ENCODE measurements around the gene BCL10.

BCL10 gene

DNA sequence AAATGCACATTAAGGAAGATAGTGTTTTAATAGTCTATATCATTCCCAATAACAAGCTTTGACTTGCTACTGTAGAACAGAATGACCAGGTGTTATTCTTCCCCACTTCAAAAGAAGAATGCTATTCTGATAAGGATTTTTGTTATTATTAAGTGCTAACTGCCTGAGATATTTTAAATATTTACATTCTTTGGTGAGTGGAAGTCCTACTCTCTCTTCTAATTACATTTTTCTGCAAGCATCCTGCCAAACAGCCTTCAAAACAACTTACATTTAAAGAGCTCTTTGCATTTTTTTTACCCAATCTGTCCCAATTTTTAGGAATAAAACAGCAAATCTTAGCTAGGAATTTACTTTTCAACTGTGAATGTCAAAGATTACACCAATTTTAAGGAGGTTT lies 52.1 kb downstream of the BCL10 start:
- no peaks in the 10 kb centered on the region for H4K20me1 ChIP-seq (ENCODE audit: control insufficient read depth, insufficient read depth, low read depth, low read length)
- no peak for TF ChIP-seq EZH2phosphoT487 (IDR thresholded peaks at IDR 0.05; ENCODE audit: borderline replicate concordance, low read length)
- TF ChIP-seq, protein P1, sequence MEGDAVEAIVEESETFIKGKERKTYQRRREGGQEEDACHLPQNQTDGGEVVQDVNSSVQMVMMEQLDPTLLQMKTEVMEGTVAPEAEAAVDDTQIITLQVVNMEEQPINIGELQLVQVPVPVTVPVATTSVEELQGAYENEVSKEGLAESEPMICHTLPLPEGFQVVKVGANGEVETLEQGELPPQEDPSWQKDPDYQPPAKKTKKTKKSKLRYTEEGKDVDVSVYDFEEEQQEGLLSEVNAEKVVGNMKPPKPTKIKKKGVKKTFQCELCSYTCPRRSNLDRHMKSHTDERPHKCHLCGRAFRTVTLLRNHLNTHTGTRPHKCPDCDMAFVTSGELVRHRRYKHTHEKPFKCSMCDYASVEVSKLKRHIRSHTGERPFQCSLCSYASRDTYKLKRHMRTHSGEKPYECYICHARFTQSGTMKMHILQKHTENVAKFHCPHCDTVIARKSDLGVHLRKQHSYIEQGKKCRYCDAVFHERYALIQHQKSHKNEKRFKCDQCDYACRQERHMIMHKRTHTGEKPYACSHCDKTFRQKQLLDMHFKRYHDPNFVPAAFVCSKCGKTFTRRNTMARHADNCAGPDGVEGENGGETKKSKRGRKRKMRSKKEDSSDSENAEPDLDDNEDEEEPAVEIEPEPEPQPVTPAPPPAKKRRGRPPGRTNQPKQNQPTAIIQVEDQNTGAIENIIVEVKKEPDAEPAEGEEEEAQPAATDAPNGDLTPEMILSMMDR (IDR thresholded peaks at IDR 0.05; ENCODE audit: low read depth, low read length, poor library complexity, severe bottlenecking) = no peak
- H3K4me1 ChIP-seq (ENCODE audit: control insufficient read depth, low read length) = no peaks in the 10 kb centered on the region
- H3K27me3 ChIP-seq (ENCODE audit: control insufficient read depth, low read length) = peaks cover 31% of the 10 kb centered on the region
- no peaks in the 10 kb centered on the region for H3K36me3 ChIP-seq (ENCODE audit: control insufficient read depth, low read length)
- H3K27ac ChIP-seq (ENCODE audit: low read depth, low read length) = no peak overlapping the region
- H3K9me3 ChIP-seq (ENCODE audit: control insufficient read depth, insufficient read depth, low read length) = no peaks in the 10 kb centered on the region
- no peak overlapping the region for H3K4me2 ChIP-seq (ENCODE audit: low read length)
- no peaks in the 10 kb centered on the region for H3K9me2 ChIP-seq (replicated peaks; ENCODE audit: control insufficient read depth, low read length)
- H3F3A ChIP-seq (ENCODE audit: control insufficient read depth, insufficient read depth) = no peaks in the 10 kb centered on the region
- no peaks in the 10 kb centered on the region for H3K79me2 ChIP-seq (ENCODE audit: control insufficient read depth, low read length)
- H3K4me3 ChIP-seq (ENCODE audit: low read length) = no peak overlapping the region

DNA sequence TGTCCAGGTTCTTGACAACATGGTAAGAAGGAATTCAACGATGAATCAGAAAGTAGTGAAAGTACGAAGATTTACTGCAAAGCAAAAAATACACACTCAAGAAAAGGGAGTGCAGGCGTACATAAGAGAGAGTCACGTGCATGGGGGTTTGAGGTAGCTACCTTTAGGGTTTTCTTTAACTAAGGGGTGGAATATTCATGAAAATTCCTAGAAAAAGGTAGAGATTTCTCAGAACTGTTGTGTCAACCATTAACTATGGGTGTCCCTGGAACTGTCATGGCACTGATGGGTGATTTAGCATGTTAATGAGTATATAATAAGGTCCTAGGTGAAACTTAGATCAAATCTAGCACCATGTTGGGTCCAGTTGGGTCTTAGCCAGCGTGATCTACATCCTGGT lies 53.1 kb downstream of the BCL10 start:
- Histone ChIP-seq H3K27ac (ENCODE audit: low read depth, low read length) (no peak overlapping the region), H3K4me3 (ENCODE audit: low read length) (no peak overlapping the region), H3K4me2 (ENCODE audit: low read length) (no peak overlapping the region), H3K79me2 (ENCODE audit: control insufficient read depth, low read length) (no peaks in the 10 kb centered on the region), H3K9me3 (ENCODE audit: control insufficient read depth, insufficient read depth, low read length) (no peaks in the 10 kb centered on the region), H3F3A (ENCODE audit: control insufficient read depth, insufficient read depth) (no peaks in the 10 kb centered on the region), H4K20me1 (ENCODE audit: control insufficient read depth, insufficient read depth, low read depth, low read length) (no peaks in the 10 kb centered on the region), H3K27me3 (ENCODE audit: control insufficient read depth, low read length) (peaks cover 35% of the 10 kb centered on the region), H3K36me3 (ENCODE audit: control insufficient read depth, low read length) (no peaks in the 10 kb centered on the region), H3K4me1 (ENCODE audit: control insufficient read depth, low read length) (no peaks in the 10 kb centered on the region), H3K9me2 (replicated peaks; ENCODE audit: control insufficient read depth, low read length) (no peaks in the 10 kb centered on the region)
- TF ChIP-seq, protein P1 (IDR thresholded peaks at IDR 0.05; ENCODE audit: low read depth, low read length, poor library complexity, severe bottlenecking) = no peak

DNA sequence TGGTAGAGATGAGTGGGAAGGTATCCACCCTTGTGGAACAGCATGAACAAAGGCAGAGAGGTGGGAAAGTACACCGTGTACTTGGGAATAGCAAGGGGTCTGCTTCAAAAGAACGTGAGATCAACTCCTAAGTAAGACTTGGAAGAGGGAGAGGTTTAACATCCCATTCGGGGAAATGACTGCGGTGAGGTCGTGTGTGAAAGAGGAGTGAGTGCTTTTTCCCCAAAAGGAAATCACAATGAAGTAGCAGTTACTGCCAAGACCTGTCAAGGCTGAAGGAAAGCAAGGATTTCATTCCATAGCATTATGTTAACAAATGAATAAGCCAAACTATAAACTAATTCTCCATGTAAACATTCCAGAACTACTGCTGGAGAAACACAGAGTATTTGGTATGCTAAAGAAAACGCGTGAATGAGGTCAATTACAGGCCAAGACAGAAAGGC lies 55.7 kb downstream of the BCL10 start:
- H3K79me2 ChIP-seq (ENCODE audit: control insufficient read depth, low read length) = no peaks in the 10 kb centered on the region
- peaks cover 30% of the 10 kb centered on the region for H3K27me3 ChIP-seq (ENCODE audit: control insufficient read depth, low read length)
- no peaks in the 10 kb centered on the region for H3K9me3 ChIP-seq (ENCODE audit: control insufficient read depth, insufficient read depth, low read length)
- H3K9me2 ChIP-seq (replicated peaks; ENCODE audit: control insufficient read depth, low read length) = no peaks in the 10 kb centered on the region
- TF ChIP-seq EZH2phosphoT487 (IDR thresholded peaks at IDR 0.05; ENCODE audit: borderline replicate concordance, low read length) = no peak
- TF ChIP-seq, protein P1 (IDR thresholded peaks at IDR 0.05; ENCODE audit: low read depth, low read length, poor library complexity, severe bottlenecking) = no peak
- no peak overlapping the region for H3K4me3 ChIP-seq (ENCODE audit: low read length)
- no peak overlapping the region for H3K4me2 ChIP-seq (ENCODE audit: low read length)
- no peak overlapping the region for H3K27ac ChIP-seq (ENCODE audit: low read depth, low read length)
- H3K36me3 ChIP-seq (ENCODE audit: control insufficient read depth, low read length) = no peaks in the 10 kb centered on the region
- H3F3A ChIP-seq (ENCODE audit: control insufficient read depth, insufficient read depth) = no peaks in the 10 kb centered on the region
- no peaks in the 10 kb centered on the region for H4K20me1 ChIP-seq (ENCODE audit: control insufficient read depth, insufficient read depth, low read depth, low read length)
- H3K4me1 ChIP-seq (ENCODE audit: control insufficient read depth, low read length) = no peaks in the 10 kb centered on the region
